GM18951 (cell line): ENCODE data around the gene AGAP1.

Source experiments
- POLR2A ChIP-seq: IDR thresholded peaks from 4 replicates; pipeline ENCODE4 v1.6.1; 2011; ENCODE audit warnings: mild to moderate bottlenecking; ENCODE audit not compliant: insufficient read length, insufficient read depth; ENCODE audit errors: extremely low read depth
- in situ Hi-C: fragments of 300-500 bp; cut with MboI; formaldehyde crosslinking; loops from one replicate; pipeline ENCODE4 v1.12.0; 2022; ENCODE audit warnings: low sequenced_read_pairs, mixed read lengths, inconsistent platforms; ENCODE audit not compliant: unreplicated experiment

AGAP1 gene

DNA sequence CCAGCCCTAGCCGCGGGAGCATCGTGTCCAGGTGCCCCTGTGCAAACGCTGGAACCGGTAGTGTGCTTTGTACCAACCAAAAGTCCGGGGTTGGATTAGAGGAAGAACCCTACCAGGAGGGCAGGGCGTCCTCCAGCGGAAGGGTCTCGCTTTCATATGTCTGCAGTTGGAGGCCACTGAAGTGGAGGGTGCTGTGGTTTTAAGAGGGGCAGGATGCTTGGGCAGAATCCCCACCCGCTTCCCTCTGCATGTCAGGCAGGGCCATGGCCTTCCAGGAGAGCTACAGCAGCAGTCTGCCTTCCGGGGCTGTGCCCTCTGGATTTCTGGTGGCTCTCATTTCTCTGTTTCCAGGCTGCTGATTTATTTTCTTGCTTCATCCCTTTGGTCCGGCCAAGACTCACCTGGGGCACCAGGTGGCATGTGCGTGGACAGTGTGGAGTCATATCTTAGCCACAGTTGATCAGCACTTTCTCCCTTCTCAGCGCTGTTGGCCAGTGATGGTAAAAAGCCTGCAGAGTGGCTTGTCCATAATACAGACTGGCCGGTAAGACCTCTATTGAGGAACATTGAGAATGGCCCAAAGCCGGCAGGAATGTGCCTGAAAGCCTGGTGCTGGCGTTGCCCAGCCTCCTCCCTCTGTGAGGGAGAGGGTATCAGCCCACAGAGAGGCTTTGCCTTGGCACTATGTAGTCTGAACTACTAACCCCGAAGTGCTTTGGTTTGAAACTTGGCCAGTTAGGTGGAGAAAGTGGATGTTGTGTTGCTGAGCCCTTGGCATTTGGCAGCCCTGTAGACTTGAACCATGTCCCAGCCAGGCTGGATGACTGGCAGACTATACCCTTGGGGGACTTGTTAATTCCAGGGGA lies 1.8 kb downstream of the AGAP1 start:
- in situ Hi-C loops: no loop called here
- no peak for TF ChIP-seq POLR2A

GRCh38 chr2:235496239-235496621 lies 2.4 kb downstream of the AGAP1 start:
- in situ Hi-C loops: no loop called here
- no peak for TF ChIP-seq POLR2A

GRCh38 chr2:235497096-235497495 lies 3.3 kb downstream of the AGAP1 start:
- TF ChIP-seq POLR2A: no peak
- in situ Hi-C loops: no loop called here

DNA sequence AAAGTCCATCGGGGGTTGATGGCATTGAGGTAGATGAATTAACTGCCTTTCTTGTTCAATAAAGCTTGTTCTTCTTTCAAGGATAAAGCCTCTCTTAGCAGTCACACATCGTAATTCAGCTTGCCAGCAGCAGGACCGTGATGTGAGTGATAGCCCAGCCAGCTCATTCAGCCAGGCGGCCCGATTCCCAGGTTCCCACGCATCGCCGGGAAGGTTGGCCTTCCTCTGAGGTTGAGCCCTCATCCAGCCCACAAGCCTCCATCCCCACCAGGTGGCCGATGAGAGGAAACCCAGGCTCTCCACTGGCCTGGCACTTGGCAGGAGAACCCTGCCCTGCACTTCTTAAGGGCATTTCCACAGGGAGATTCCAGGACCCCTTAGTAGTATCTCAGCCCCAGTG lies 4.7 kb downstream of the AGAP1 start:
- TF ChIP-seq POLR2A: no peak
- in situ Hi-C loops: no loop called here

- in situ Hi-C loops: no loop called here
- TF ChIP-seq POLR2A: no peak
These were observed 5.3 kb downstream of the AGAP1 start for GRCh38 chr2:235498946-235499812.

DNA sequence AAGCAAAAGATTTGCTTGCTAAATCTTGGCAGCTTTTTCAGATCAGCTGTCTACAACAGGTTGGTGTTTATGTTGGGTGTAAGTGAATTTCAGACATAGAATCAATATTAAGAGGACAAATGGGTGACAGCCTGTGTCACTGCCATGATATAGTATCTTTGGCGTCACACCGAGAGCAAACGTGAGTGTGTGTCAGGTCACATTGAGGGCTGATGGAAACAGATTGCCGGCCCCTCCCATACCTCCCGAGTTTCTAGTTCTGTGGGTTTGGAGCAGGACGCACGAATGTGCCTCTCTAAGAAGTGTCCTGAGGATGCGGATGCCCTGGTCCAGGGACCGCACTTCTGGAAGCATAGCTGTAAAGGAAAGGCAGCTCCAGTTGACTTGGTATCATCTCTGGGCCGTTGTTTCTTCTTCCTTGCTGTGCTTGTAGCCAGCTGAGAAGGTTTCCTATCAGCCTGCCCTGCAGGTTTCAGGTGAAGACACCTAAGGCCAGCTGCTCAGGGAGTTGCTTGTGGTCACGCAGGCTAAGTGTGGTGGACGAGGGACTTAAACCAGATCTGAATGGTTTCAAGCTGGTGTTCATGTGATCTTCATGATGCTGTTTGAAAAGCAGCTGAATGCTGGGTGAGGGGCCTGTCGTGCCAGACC lies 6.4 kb downstream of the AGAP1 start:
- no peak for TF ChIP-seq POLR2A
- in situ Hi-C loops: no loop called here

DNA sequence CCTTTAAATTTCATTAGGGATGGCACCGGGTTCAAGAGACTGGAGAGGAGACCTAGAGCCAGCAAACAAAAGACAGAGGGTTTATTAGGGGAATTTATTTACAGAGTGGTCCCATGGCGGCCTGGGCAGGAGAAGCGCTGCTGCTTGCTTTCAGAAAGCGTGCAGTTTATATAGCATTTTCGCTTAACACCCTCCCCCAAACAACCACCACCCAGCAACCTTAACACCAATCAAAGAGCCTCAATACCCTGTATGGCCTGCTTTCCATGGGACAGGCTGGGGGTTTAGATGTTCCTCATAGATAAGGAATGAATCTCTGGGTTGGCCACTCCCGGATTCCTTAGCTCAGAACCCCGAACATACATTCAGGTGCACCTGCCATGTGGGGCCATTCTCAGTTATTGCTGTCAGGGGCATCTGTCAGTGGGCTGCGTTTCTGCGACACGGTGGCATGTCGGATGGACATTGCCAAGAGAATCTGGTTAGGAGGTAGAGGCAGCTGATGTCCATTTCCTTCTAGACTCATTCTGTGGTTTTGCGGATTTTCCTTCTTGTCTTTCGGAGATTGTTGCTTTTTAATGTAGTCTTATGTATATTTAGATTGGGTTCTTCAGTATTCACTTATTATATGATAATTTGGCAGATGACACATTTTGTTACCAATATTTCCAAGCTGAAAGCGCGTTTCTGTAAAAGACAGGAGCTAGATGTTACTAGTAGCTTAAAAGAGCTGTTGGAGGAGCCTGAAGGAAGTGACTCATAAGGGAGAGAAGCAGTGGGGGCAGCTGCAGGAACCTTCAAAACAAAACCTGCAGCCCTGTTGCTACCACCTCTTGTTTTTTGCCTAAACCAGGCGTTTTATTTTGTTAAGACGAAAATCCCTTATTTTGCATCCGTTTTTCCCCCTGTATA lies 7.2 kb downstream of the AGAP1 start:
- in situ Hi-C loops: no loop called here
- TF ChIP-seq POLR2A: no peak

GRCh38 chr2:235501673-235502031 lies 7.8 kb downstream of the AGAP1 start:
- TF ChIP-seq POLR2A: no peak

GRCh38 chr2:235502336-235502735 lies 8.5 kb downstream of the AGAP1 start:
- TF ChIP-seq POLR2A: no peak
- in situ Hi-C loops: no loop called here

More at GRCh38 chr2:235501673-235502031, 7.8 kb downstream of the AGAP1 start:
- in situ Hi-C loops: no loop called here

DNA sequence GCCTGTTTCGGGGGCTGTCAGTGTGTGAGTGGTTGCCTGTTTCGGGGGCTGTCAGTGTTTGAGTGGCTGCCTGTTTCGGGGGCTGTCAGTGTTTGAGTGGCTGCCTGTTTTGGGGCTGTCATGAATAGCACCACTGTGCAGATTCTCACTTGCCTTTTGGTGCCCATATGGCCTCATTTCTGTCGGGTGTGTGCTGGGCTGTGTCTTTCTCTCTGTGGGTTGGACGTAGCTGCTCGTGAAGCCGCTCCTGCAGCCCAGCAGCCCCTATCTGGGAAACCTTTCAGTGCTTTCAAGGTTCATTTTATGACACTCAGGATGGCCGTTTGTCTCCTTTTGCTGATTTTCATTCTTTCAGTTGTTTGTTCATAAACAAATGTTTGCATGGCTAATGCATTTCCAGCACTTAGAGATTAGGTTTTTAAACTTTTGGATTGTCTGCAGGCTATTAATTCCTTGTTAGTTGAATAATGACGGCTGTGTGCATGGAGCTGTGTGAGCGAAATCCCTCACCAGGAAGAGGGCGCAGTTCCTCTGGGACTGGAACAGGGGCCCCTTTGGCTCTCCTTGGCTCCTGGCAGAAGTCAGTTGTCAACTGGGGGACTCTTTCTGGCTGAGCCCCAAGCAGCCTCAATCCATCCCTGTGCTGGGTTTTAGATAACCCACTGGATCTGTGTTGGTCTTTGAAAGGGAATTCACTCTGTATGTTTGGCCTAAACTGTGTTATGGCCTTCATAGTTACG lies 10.8 kb downstream of the AGAP1 start:
- no peak for TF ChIP-seq POLR2A
- in situ Hi-C loops: no loop called here

GRCh38 chr2:235505181-235505741 lies 11.4 kb downstream of the AGAP1 start:
- TF ChIP-seq POLR2A: no peak
- in situ Hi-C loops: no loop called here
